Measurements from ENCODE around the gene GXYLT2. TPM values are rescaled to one million over a fixed set of nuclear protein-coding genes. Genes with fewer than 3 reads are reported as not detected.

GXYLT2 gene
- total and polyA plus RNA-seq, 2 experiments from 2014 or later, result 25.7 to 36.4 TPM

DNA sequence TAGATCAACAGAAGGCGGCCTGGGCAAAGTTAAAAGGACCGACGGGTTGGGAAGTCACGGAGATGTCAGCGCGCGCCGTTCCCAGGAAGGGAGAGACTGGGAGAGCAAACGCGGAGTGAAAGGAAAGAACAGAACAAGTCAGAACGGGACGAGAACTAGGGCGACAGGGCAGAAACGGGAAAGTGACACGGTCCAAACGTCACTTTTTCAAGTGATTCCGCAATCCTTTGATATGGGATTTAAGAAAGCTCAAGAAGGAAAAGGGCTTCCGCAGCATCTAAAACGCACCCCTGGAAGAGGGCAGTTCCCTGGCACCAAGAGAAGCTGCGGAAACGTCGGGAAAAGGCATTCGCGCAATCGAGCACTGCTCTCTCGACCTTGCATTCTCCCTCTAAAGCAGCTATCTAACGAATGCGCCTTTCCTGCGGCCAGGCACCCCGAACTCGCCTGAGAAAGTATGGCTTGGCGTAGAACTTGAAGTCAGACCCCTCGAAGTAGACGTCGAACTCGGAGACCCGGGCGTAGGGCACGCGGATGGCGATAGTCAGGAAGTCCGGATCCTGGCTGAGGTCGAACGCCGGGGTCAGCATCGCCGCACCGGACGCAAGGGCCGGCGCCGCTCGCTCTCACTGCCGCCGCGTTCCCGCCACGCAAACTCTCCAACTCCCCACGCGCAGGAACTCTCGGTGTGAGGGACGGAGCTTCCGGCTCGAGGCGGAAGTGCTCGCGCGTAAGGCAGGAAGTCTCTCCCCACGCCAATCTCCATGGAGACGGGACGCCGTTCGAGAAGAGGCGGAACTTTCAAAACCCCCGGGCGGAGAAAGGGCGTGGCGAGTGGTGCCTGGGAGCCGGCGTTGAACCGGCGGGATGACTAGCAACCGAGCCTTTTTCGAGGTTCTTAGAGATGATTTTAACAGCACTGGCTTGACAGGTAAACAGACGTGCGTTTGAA lies 39.8 kb upstream of the GXYLT2 start, which contains the start of gene SHQ1:
Gene SHQ1, minus strand, starts transcription at position 695 of the 952 bp plus-strand sequence. Its CDS starts 105 bp downstream, at position 590.
- peak within 1 kb of the TSS; percentile 53 for H3K4me3 ChIP-seq
- H3K36me3 ChIP-seq, result no peaks in the 10 kb centered on the region
- DNase-seq (ENCODE audit: low read depth in 1 of 2, low spot score in 1 of 2), result peak; percentile 96 to 97
- H3K4me1 ChIP-seq (ENCODE audit: low read depth), result peaks cover 4% of the 10 kb centered on the region
- peaks cover 16% of the 10 kb centered on the region for H3K27me3 ChIP-seq
- H3K27ac ChIP-seq, result peak within 1 kb of the TSS; percentile 47
- no peaks in the 10 kb centered on the region for H3K9me3 ChIP-seq (ENCODE audit: low read depth)
- no peak for TF ChIP-seq CTCF (IDR thresholded peaks at IDR 0.05; ENCODE audit: low read depth, low read length)

DNA sequence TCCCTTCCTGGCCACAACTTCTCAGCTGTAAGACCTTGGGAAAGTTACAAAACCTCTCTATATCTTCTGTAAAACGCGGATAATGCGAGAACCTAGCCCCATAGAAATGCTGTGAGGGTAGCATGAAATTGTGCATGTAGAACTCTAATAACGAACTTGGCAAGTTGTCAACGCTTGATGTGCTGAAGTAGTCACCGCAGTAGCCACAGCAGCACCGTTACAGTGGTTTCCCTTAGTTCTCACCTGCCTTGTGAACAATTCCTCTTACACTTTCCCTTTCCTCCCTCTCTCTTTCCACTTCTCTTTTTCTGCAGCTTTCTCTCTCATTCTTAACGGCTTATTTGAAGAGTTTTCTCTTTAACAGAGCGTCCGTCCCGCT lies 39.2 kb upstream of the GXYLT2 start:
- Histone ChIP-seq H3K27me3 (peaks cover 16% of the 10 kb centered on the region), H3K9me3 (ENCODE audit: low read depth) (no peaks in the 10 kb centered on the region), H3K27ac (no peak overlapping the region), H3K4me1 (ENCODE audit: low read depth) (peaks cover 4% of the 10 kb centered on the region), H3K36me3 (no peaks in the 10 kb centered on the region), H3K4me3 (peak overlapping the region; percentile 53)
- TF ChIP-seq CTCF (IDR thresholded peaks at IDR 0.05; ENCODE audit: low read depth, low read length), result no peak
- peak in 1 of 2 donors; percentile 11 for DNase-seq (ENCODE audit: low read depth in 1 of 2, low spot score in 1 of 2)

- H3K4me3 ChIP-seq, result no peak overlapping the region
- H3K4me1 ChIP-seq (ENCODE audit: low read depth), result no peaks in the 10 kb centered on the region
- H3K9me3 ChIP-seq (ENCODE audit: low read depth), result no peaks in the 10 kb centered on the region
- no peak overlapping the region for H3K27ac ChIP-seq
- H3K27me3 ChIP-seq, result peaks cover under 1% of the 10 kb centered on the region
- H3K36me3 ChIP-seq, result no peaks in the 10 kb centered on the region
- DNase-seq (ENCODE audit: low read depth in 1 of 2, low spot score in 1 of 2), result no peak
- TF ChIP-seq CTCF (IDR thresholded peaks at IDR 0.05; ENCODE audit: low read depth, low read length), result no peak
These were observed 32.8 kb upstream of the GXYLT2 start for GRCh38 chr3:72855001-72855400.

- no peak for TF ChIP-seq CTCF (IDR thresholded peaks at IDR 0.05; ENCODE audit: low read depth, low read length)
- Histone ChIP-seq H3K4me1 (ENCODE audit: low read depth) (no peaks in the 10 kb centered on the region), H3K36me3 (no peaks in the 10 kb centered on the region), H3K9me3 (ENCODE audit: low read depth) (no peaks in the 10 kb centered on the region), H3K4me3 (no peak overlapping the region), H3K27me3 (no peaks in the 10 kb centered on the region), H3K27ac (no peak overlapping the region)
- no peak for DNase-seq (ENCODE audit: low read depth in 1 of 2, low spot score in 1 of 2)
These were observed 27.8 kb upstream of the GXYLT2 start for GRCh38 chr3:72860053-72860452.

DNA sequence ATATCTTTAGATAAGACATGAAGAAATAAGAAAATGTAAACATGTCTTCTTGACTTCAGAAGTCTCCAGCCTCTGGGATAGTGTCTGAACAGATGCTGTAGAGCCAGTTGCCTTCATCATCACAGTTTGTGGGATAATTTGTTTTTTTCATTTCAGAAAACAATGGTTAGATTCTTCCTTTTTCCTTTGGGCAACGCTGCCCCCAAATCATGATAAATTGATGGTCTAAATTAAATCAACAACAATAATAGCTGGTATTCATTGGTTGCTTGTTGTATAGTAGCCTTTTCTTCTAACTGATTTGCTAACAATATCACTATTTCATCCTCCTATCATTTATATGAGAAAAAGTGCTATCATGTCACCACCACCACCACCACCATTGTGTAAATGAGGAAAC lies 27.0 kb upstream of the GXYLT2 start:
- H3K27ac ChIP-seq, result no peak overlapping the region
- no peaks in the 10 kb centered on the region for H3K27me3 ChIP-seq
- H3K9me3 ChIP-seq (ENCODE audit: low read depth), result no peaks in the 10 kb centered on the region
- TF ChIP-seq CTCF (IDR thresholded peaks at IDR 0.05; ENCODE audit: low read depth, low read length), result no peak
- H3K36me3 ChIP-seq, result no peaks in the 10 kb centered on the region
- no peak for DNase-seq (ENCODE audit: low read depth in 1 of 2, low spot score in 1 of 2)
- no peaks in the 10 kb centered on the region for H3K4me1 ChIP-seq (ENCODE audit: low read depth)
- H3K4me3 ChIP-seq, result no peak overlapping the region
